Measurements from ENCODE around the gene CRYBG1. TPM values are rescaled to one million over a fixed set of nuclear protein-coding genes. Genes with fewer than 3 reads are reported as not detected.
A peak's percentile ranks its signal among the peaks of the same experiment; 100 is the strongest.

Gene CRYBG1
- total and polyA plus RNA-seq, 2 of the 13 experiments (the other 11 are each of a cell fraction or from before 2014, with no cell fraction given): 10.1 to 21.9 TPM

DNA sequence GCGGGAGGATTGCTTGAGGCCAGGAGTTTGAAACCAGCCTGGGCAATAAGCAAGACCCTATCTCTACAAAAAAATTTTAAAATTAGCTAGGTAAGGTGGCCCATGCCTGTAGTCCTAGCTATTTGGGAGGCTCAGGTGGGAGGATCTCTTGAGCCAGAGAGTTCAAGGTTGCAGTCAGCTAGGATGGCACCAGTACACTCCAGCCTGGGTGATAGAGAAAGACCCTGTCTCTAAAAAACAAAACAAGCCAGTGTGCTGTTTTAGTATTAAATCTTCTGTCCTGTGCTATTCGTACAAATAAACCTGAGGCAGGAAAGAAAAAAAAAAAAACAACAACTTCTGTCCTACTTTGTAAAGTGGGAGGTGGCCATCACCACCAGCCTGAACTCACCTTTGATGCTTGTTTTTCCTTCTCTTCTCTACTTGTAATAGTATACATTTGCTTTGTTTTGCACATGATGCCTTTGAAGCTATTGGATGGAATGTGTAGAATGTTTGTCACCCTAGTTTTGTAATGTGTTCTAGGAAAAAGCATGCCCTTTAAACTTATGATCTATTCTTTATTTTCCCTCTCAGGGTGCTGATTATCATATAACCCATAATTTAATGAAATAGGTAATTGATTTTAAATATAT is 102.5 kb downstream of the CRYBG1 start (continued):
- TF ChIP-seq SP5 (CRISPR knock-in tag; IDR thresholded peaks at IDR 0.05; ENCODE audit: borderline replicate concordance, low read depth) (peak; percentile 56; the same call in 1 of the 2 replicates), KLF16 (CRISPR knock-in tag; IDR thresholded peaks at IDR 0.05) (no peak), MED1 (CRISPR knock-in tag; IDR thresholded peaks at IDR 0.05) (peak; percentile 63; the same call in 1 of the 2 replicates)
- TF ChIP-seq, protein P1, sequence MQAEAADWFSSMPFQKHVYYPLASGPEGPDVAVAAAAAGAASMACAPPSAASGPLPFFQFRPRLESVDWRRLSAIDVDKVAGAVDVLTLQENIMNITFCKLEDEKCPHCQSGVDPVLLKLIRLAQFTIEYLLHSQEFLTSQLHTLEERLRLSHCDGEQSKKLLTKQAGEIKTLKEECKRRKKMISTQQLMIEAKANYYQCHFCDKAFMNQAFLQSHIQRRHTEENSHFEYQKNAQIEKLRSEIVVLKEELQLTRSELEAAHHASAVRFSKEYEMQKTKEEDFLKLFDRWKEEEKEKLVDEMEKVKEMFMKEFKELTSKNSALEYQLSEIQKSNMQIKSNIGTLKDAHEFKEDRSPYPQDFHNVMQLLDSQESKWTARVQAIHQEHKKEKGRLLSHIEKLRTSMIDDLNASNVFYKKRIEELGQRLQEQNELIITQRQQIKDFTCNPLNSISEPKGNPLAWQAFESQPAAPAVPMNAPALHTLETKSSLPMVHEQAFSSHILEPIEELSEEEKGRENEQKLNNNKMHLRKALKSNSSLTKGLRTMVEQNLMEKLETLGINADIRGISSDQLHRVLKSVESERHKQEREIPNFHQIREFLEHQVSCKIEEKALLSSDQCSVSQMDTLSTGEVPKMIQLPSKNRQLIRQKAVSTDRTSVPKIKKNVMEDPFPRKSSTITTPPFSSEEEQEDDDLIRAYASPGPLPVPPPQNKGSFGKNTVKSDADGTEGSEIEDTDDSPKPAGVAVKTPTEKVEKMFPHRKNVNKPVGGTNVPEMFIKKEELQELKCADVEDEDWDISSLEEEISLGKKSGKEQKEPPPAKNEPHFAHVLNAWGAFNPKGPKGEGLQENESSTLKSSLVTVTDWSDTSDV (CRISPR knock-in tag; IDR thresholded peaks at IDR 0.05): no peak

DNA sequence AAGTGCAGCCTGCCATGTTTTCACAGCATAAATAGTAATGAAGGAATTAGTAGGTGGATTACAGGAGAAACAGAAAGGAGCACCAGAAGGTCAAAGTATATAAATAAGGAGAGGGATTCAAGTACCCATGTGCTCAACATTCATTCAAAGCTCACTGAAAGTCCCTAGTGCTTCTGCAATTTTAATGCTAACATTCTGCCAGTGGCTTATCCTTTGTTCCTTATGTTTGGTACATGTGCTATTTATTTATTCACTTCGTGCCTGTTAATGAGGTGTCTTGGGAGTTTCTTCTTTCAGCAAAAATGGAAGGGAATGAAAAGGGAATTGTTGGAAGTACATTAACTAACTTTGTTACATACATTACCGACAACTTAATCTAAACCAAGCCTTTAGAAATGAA is 105.7 kb downstream of the CRYBG1 start:
- Histone ChIP-seq H3K4me1 (ENCODE audit: insufficient read depth, low read length) (peaks cover 51% of the 10 kb centered on the region), H2AFZ (ENCODE audit: low read length) (no peak overlapping the region), H3K27me3 (ENCODE audit: control insufficient read depth in 1 of 2, insufficient read depth in 2 of 2, low read length in 2 of 2) (no peaks in the 10 kb centered on the region), H4K20me1 (ENCODE audit: insufficient read depth, low read length) (no peaks in the 10 kb centered on the region), H3K36me3 (replicated peaks in 1 of 2; ENCODE audit: control insufficient read depth in 1 of 2, insufficient read depth in 2 of 2, low read length in 2 of 2) (no peaks in the 10 kb centered on the region), H3K4me3 (replicated peaks in 1 of 3; ENCODE audit: insufficient read depth in 1 of 3, low read depth in 2 of 3, low read length in 3 of 3) (no peak overlapping the region), H3K4me2 (ENCODE audit: low read depth, low read length) (no peak overlapping the region), H3K9me3 (ENCODE audit: low read length) (no peaks in the 10 kb centered on the region), H3K79me2 (ENCODE audit: insufficient read depth, low read length) (no peaks in the 10 kb centered on the region), H3K27ac (ENCODE audit: extremely low read length, insufficient read depth, low read length) (no peak overlapping the region), H3K9ac (ENCODE audit: insufficient read depth, low read depth, low read length) (no peak overlapping the region)
- intact Hi-C loops (cut with micrococcal nuclease; ENCODE audit: unreplicated experiment): no loop called here
- BruUV-seq (replicated peaks): no TSS peak
- DNase-seq (ENCODE audit: low spot score) (no peak), FAIRE-seq (no peak), ATAC-seq (no peak)
- CTCF ChIA-PET (ENCODE audit: low intra/inter-chr PET ratio, low total read pairs): no interaction called here
- in situ Hi-C loops (cut with HindIII; ENCODE audit: extremely low pct_ligation_motif_present, low pct_unique_long_range_greater_than_20kb): no loop called here
- TF ChIP-seq, protein P2, sequence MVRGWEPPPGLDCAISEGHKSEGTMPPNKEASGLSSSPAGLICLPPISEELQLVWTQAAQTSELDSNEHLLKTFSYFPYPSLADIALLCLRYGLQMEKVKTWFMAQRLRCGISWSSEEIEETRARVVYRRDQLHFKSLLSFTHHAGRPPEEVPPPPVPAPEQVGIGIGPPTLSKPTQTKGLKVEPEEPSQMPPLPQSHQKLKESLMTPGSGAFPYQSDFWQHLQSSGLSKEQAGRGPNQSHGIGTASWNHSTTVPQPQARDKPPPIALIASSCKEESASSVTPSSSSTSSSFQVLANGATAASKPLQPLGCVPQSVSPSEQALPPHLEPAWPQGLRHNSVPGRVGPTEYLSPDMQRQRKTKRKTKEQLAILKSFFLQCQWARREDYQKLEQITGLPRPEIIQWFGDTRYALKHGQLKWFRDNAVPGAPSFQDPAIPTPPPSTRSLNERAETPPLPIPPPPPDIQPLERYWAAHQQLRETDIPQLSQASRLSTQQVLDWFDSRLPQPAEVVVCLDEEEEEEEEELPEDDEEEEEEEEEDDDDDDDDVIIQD (CRISPR knock-in tag; IDR thresholded peaks at IDR 0.05; ENCODE audit: low read depth): 0 out of 2 replicates have a peak, but pooled peaks have one; percentile 18
- no peak for TF ChIP-seq SP140L (CRISPR knock-in tag; IDR thresholded peaks at IDR 0.05; ENCODE audit: borderline replicate concordance)
- WGBS (ENCODE audit: low lambda C conversion rate): 80% methylated on average over 2 of the region's 2 CpGs
- POLR2A ChIA-PET: interaction anchor here (1.3 kb wide), 1 partner anchor 47 kb away, joined by 3 read pairs; no protein-coding TSS in a partner anchor
